ENCODE data around the gene MMEL1.

The MMEL1 gene

GRCh38 chr1:2590233-2591141 lies 42.3 kb downstream of the MMEL1 start:
- no peak for DNase-seq (ENCODE audit: low read depth in 2 of 2)

- DNase-seq (ENCODE audit: low read depth in 2 of 2): no peak
Measured at GRCh38 chr1:2589431-2590232, 43.2 kb downstream of the MMEL1 start.

- no peak for DNase-seq (ENCODE audit: low read depth in 2 of 2)
Measured at GRCh38 chr1:2588661-2589430, 44.0 kb downstream of the MMEL1 start.

GRCh38 chr1:2587860-2588571 lies 44.8 kb downstream of the MMEL1 start:
- DNase-seq (ENCODE audit: low read depth in 2 of 2): no peak

GRCh38 chr1:2587071-2587859 lies 45.6 kb downstream of the MMEL1 start:
- DNase-seq (ENCODE audit: low read depth in 2 of 2): no peak

GRCh38 chr1:2586154-2587070 lies 46.4 kb downstream of the MMEL1 start, which contains the start of gene PRXL2B:
PRXL2B (plus strand) TSS chr1:2586777; CDS start chr1:2586886, 109 bp downstream.
- DNase-seq (ENCODE audit: low read depth in 2 of 2): peak; percentile 98 to 99

- peak; percentile 52 to 61 for DNase-seq (ENCODE audit: low read depth in 2 of 2)
Measured at GRCh38 chr1:2585318-2586092, 47.3 kb downstream of the MMEL1 start.

- no peak for DNase-seq (ENCODE audit: low read depth in 2 of 2)
Measured at GRCh38 chr1:2584686-2585317, 48.0 kb downstream of the MMEL1 start.

- no peak for DNase-seq (ENCODE audit: low read depth in 2 of 2)
Measured at GRCh38 chr1:2583871-2584351, 48.9 kb downstream of the MMEL1 start.

- peak in 1 of 2 donors; percentile 24 for DNase-seq (ENCODE audit: low read depth in 2 of 2)
Measured at GRCh38 chr1:2583331-2583791, 49.5 kb downstream of the MMEL1 start.

GRCh38 chr1:2582391-2582790 lies 50.4 kb downstream of the MMEL1 start:
- no peak for DNase-seq (ENCODE audit: low read depth in 2 of 2)

- DNase-seq (ENCODE audit: low read depth in 2 of 2): no peak
Measured at GRCh38 chr1:2580691-2581090, 52.1 kb downstream of the MMEL1 start.

GRCh38 chr1:2578758-2579118 lies 54.1 kb downstream of the MMEL1 start:
- DNase-seq (ENCODE audit: low read depth in 2 of 2): no peak

GRCh38 chr1:2577565-2578075 lies 55.2 kb downstream of the MMEL1 start:
- DNase-seq (ENCODE audit: low read depth in 2 of 2): peak in 1 of 2 donors; percentile 36

GRCh38 chr1:2575801-2576663 lies 56.8 kb downstream of the MMEL1 start:
- DNase-seq (ENCODE audit: low read depth in 2 of 2): no peak

GRCh38 chr1:2574350-2574749 lies 58.5 kb downstream of the MMEL1 start:
- DNase-seq (ENCODE audit: low read depth in 2 of 2): no peak

Data from stimulated activated CD4-positive, alpha-beta T cell treated with anti-CD3 and anti-CD28 coated beads, Interleukin-15, amount 100 ng/mL, for 48 hours (primary cell).